Nephron (organoid): ENCODE measurements around the gene KLHL1.
"Not testable (repeated sequence)": the region's sequence is repeated elsewhere in the genome, so short reads cannot be mapped to it uniquely, and the experiment has no call there.

Experiments
- H3K27ac Mint-ChIP-seq, 3 experiments: 2 replicates each; pipeline ENCODE4 v1.8.0; 2020; ENCODE audit warnings: mixed read lengths in 3 of 3, mild to moderate bottlenecking in 2 of 3, moderate library complexity in 1 of 3
- H3K27me3 Mint-ChIP-seq: 2 replicates; pipeline ENCODE4 v1.8.0; 2021; ENCODE audit warnings: low read depth, mild to moderate bottlenecking, moderate library complexity, mixed read lengths
- H3K36me3 Mint-ChIP-seq: 2 replicates; pipeline ENCODE4 v1.8.0; 2020; ENCODE audit warnings: low read depth, mixed read lengths
- H3K4me1 Mint-ChIP-seq: 2 replicates; pipeline ENCODE4 v1.8.0; 2020; ENCODE audit warnings: mixed read lengths
- H3K4me3 Mint-ChIP-seq, 3 experiments: 2 replicates each; pipeline ENCODE4 v1.8.0; 2020; ENCODE audit warnings: mild to moderate bottlenecking in 3 of 3, mixed read lengths in 3 of 3, moderate library complexity in 2 of 3
- H3K9me3 Mint-ChIP-seq: 2 replicates; pipeline ENCODE4 v1.8.0; 2020; ENCODE audit warnings: mixed read lengths
- TF ChIP-seq, protein P1 (sequence below), 3 experiments: fragments of 200-600 bp; sonication (generic); IDR thresholded peaks; one replicate each; pipeline ENCODE4 v1.5.0; 2021; ENCODE audit warnings: antibody characterized with exemption in 3 of 3; ENCODE audit not compliant: unreplicated experiment in 3 of 3

The KLHL1 gene

DNA sequence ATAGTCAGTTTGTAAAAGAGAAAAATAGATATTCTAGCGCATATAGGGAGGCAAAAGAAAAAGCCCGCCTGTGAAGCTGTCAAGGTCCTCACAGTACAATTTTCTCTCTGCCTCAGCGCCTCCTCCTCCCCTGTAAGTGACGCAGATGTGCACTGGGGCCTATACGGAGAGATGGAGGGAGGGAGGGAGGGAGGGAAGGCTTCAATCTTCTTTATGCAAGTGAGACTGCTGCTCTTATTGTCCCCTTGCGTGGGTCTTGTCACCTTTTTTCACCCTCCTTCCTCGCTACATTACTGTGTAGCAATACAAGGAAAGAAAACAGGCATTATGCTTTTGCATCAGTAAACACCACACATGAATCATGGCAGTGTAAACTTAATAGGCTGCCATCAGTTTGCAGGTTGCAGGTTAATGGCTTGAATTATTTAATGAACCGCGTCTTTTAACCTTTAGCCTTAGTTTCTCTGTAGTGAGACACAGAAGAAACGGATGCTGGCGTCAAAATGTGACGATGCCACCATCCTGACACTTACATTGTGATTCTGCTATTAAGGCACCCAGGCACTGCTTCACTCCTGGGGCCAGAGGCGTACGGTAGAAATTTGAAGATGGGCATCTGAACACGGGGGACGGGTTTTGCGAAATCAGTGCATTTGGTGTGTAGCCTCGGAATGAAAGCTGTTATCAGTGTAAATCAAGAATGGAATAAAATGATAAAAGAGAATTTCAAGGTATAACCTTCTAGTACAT lies at the start of gene KLHL1:
KLHL1 (minus strand) TSS at position 97 of the 750 bp plus-strand sequence. CDS start 753 bp downstream, outside the sequence.
- TF ChIP-seq, protein P1, sequence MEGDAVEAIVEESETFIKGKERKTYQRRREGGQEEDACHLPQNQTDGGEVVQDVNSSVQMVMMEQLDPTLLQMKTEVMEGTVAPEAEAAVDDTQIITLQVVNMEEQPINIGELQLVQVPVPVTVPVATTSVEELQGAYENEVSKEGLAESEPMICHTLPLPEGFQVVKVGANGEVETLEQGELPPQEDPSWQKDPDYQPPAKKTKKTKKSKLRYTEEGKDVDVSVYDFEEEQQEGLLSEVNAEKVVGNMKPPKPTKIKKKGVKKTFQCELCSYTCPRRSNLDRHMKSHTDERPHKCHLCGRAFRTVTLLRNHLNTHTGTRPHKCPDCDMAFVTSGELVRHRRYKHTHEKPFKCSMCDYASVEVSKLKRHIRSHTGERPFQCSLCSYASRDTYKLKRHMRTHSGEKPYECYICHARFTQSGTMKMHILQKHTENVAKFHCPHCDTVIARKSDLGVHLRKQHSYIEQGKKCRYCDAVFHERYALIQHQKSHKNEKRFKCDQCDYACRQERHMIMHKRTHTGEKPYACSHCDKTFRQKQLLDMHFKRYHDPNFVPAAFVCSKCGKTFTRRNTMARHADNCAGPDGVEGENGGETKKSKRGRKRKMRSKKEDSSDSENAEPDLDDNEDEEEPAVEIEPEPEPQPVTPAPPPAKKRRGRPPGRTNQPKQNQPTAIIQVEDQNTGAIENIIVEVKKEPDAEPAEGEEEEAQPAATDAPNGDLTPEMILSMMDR (IDR thresholded peaks at IDR 0.05; ENCODE audit: unreplicated experiment in 3 of 3), result no peak
- Mint-ChIP-seq H3K27me3 (peaks cover 35% of the 10 kb centered on the region), H3K27ac (no peak within 1 kb of the TSS), H3K4me3 (peak within 1 kb of the TSS; percentile 83 to 86 (median 85)), H3K9me3 (no peaks in the 10 kb centered on the region), H3K36me3 (no peaks in the 10 kb centered on the region), H3K4me1 (no peaks in the 10 kb centered on the region)

DNA sequence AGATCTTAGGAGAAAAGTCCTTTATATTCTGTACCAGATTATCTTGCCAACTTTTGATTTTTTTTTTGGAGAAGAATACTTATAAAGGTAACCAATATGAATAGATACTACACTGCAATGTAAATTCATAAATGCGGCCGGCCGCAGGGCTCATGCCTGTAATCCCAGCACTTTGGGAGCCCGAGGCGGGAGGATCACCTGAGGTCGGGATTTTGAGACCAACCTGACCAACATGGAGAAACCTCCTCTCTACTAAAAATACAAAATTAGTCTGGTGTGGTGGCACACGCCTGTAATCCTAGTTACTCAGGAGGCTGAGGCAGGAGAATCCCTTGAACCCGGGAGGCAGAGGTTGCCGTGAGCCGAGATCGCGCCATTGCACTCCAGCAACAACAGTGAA lies 34.4 kb upstream of the KLHL1 start:
- H3K9me3 Mint-ChIP-seq, H3K27me3 Mint-ChIP-seq, H3K36me3 Mint-ChIP-seq, H3K27ac Mint-ChIP-seq, H3K4me3 Mint-ChIP-seq, H3K4me1 Mint-ChIP-seq: not testable (repeated sequence)

- Mint-ChIP-seq H3K4me3 (no peak overlapping the region), H3K36me3 (no peaks in the 10 kb centered on the region), H3K27me3 (no peaks in the 10 kb centered on the region), H3K27ac (no peak overlapping the region), H3K9me3 (no peaks in the 10 kb centered on the region), H3K4me1 (no peaks in the 10 kb centered on the region)
- TF ChIP-seq, protein P1 (IDR thresholded peaks at IDR 0.05; ENCODE audit: unreplicated experiment in 3 of 3), result no peak
These were observed 19.8 kb upstream of the KLHL1 start for GRCh38 chr13:70128098-70128497.

- no peak overlapping the region for H3K27ac Mint-ChIP-seq
- TF ChIP-seq, protein P1 (IDR thresholded peaks at IDR 0.05; ENCODE audit: unreplicated experiment in 3 of 3), result no peak
- H3K4me1 Mint-ChIP-seq, result no peaks in the 10 kb centered on the region
These were observed 17.4 kb upstream of the KLHL1 start for GRCh38 chr13:70125693-70126092.

GRCh38 chr13:70117338-70117905 lies 9.2 kb upstream of the KLHL1 start:
- H3K27ac Mint-ChIP-seq, result no peak overlapping the region
- H3K9me3 Mint-ChIP-seq, result no peaks in the 10 kb centered on the region
- H3K4me1 Mint-ChIP-seq, result no peaks in the 10 kb centered on the region
- H3K4me3 Mint-ChIP-seq, result no peak overlapping the region
- no peaks in the 10 kb centered on the region for H3K27me3 Mint-ChIP-seq
- H3K36me3 Mint-ChIP-seq, result no peaks in the 10 kb centered on the region
- TF ChIP-seq, protein P1 (IDR thresholded peaks at IDR 0.05; ENCODE audit: unreplicated experiment in 3 of 3), result no peak

More at GRCh38 chr13:70125693-70126092, 17.4 kb upstream of the KLHL1 start:
- Mint-ChIP-seq H3K36me3 (no peaks in the 10 kb centered on the region), H3K4me3 (no peak overlapping the region), H3K27me3 (no peaks in the 10 kb centered on the region), H3K9me3 (no peaks in the 10 kb centered on the region)

GRCh38 chr13:70107498-70108281 lies 562 bp downstream of the KLHL1 start, which contains the start of gene ATXN8OS:
Gene ATXN8OS (plus strand): TSS chr13:70107826.
- peaks cover 35% of the 10 kb centered on the region for H3K27me3 Mint-ChIP-seq
- H3K27ac Mint-ChIP-seq, result no peak within 1 kb of the TSS
- H3K4me3 Mint-ChIP-seq, result peak within 1 kb of the TSS; percentile 83 to 86 (median 85)
- TF ChIP-seq, protein P1 (IDR thresholded peaks at IDR 0.05; ENCODE audit: unreplicated experiment in 3 of 3), result no peak
- H3K4me1 Mint-ChIP-seq, result no peaks in the 10 kb centered on the region
- H3K9me3 Mint-ChIP-seq, result no peaks in the 10 kb centered on the region
- H3K36me3 Mint-ChIP-seq, result no peaks in the 10 kb centered on the region
